DMS114 treated with DMSO at 0.1 percent for 48 hours (cell line): ENCODE data around the gene ALLC.
"Not testable (repeated sequence)": the region's sequence is repeated elsewhere in the genome, so short reads cannot be mapped to it uniquely, and the experiment has no call there.

Experiments
- DNase-seq: peaks from one replicate; lab custom pipeline; 2025; ENCODE audit not compliant: unreplicated experiment; lab: John Stamatoyannopoulos, UW

The ALLC gene

GRCh38 chr2:3626118-3626811 is 31.7 kb upstream of the ALLC start:
- DNase-seq = no peak

GRCh38 chr2:3626812-3627499 is 31.0 kb upstream of the ALLC start:
- no peak for DNase-seq

GRCh38 chr2:3627500-3628100 is 30.4 kb upstream of the ALLC start:
- no peak for DNase-seq

GRCh38 chr2:3628241-3628679 is 29.7 kb upstream of the ALLC start:
- DNase-seq = no peak

- no peak for DNase-seq
Observed at GRCh38 chr2:3628800-3629199, 29.2 kb upstream of the ALLC start.

GRCh38 chr2:3630631-3631030 is 27.4 kb upstream of the ALLC start:
- no peak for DNase-seq

GRCh38 chr2:3631161-3631850 is 26.7 kb upstream of the ALLC start:
- DNase-seq = no peak

GRCh38 chr2:3631851-3632659 is 25.9 kb upstream of the ALLC start:
- DNase-seq = no peak

GRCh38 chr2:3633089-3633981 is 24.7 kb upstream of the ALLC start:
- no peak for DNase-seq

- no peak for DNase-seq
Observed at GRCh38 chr2:3633982-3634595, 23.9 kb upstream of the ALLC start.

- DNase-seq = no peak
Observed at GRCh38 chr2:3634596-3635121, 23.3 kb upstream of the ALLC start.

- no peak for DNase-seq
Observed at GRCh38 chr2:3635171-3635974, 22.6 kb upstream of the ALLC start.

GRCh38 chr2:3635975-3636327 is 22.0 kb upstream of the ALLC start:
- DNase-seq = not testable (repeated sequence)

- DNase-seq = no peak
Observed at GRCh38 chr2:3636586-3637310, 21.3 kb upstream of the ALLC start.

- no peak for DNase-seq
Observed at GRCh38 chr2:3637311-3637675, 20.7 kb upstream of the ALLC start.

- no peak for DNase-seq
Observed at GRCh38 chr2:3637692-3638455, 20.1 kb upstream of the ALLC start.

GRCh38 chr2:3638456-3638810 is 19.6 kb upstream of the ALLC start:
- DNase-seq = no peak
